Neural cell (in vitro differentiated cells): ENCODE data around the gene HBD. TPM values are rescaled to one million over a fixed set of nuclear protein-coding genes. Genes with fewer than 3 reads are reported as not detected.
"Not testable (repeated sequence)": the region's sequence is repeated elsewhere in the genome, so short reads cannot be mapped to it uniquely, and the experiment has no call there.

Source experiments
- H2AFZ ChIP-seq: fragments of 200-600, 300-800 bp; sonication (generic), shearing (Covaris generic); 2 replicates; pipeline ENCODE4 v1.6.0; 2014; ENCODE audit warnings: low read depth, mild to moderate bottlenecking, antibody characterized with exemption, low read length, moderate library complexity
- H3F3A ChIP-seq: fragments of 200-600 bp; shearing (Covaris generic); 2 replicates; pipeline ENCODE4 v1.6.1; 2016; ENCODE audit warnings: mild to moderate bottlenecking, moderate library complexity, mixed read lengths, antibody characterized with exemption, low read length; ENCODE audit not compliant: insufficient read depth, poor library complexity, severe bottlenecking
- H3K27ac ChIP-seq: fragments of 200-600, 300-800 bp; sonication (generic), shearing (Covaris generic); 2 replicates; pipeline ENCODE4 v1.5.1; 2014; ENCODE audit warnings: mild to moderate bottlenecking, low read length, moderate library complexity
- H3K27me3 ChIP-seq: fragments of 300-800, 200-600 bp; sonication (generic), shearing (Covaris generic); 2 replicates; pipeline ENCODE4 v1.6.0; 2014; ENCODE audit warnings: mild to moderate bottlenecking, low read depth, low read length, moderate library complexity; ENCODE audit not compliant: insufficient read depth
- H3K36me3 ChIP-seq: fragments of 300-800, 200-600 bp; sonication (generic), shearing (Covaris generic); 2 replicates; pipeline ENCODE4 v1.5.1; 2014; ENCODE audit warnings: mild to moderate bottlenecking, antibody characterized with exemption, low read length, moderate library complexity; ENCODE audit not compliant: insufficient read depth
- H3K4me2 ChIP-seq: fragments of 300-800, 200-600 bp; sonication (generic), shearing (Covaris generic); 2 replicates; pipeline ENCODE4 v1.6.0; 2014; ENCODE audit warnings: mild to moderate bottlenecking, low read length
- H3K4me3 ChIP-seq: fragments of 300-800, 200-600 bp; sonication (generic), shearing (Covaris generic); 2 replicates; pipeline ENCODE4 v1.5.1; 2014; ENCODE audit warnings: mild to moderate bottlenecking, low read length, moderate library complexity
- H3K79me2 ChIP-seq: fragments of 200-600 bp; shearing (Covaris generic); replicated peaks from 2 replicates; pipeline ENCODE4 v1.6.0; 2014; ENCODE audit warnings: mild to moderate bottlenecking, low read length, moderate library complexity; ENCODE audit not compliant: insufficient read depth
- H3K9ac ChIP-seq: fragments of 300-800, 200-600 bp; sonication (generic), shearing (Covaris generic); 2 replicates; pipeline ENCODE4 v1.6.1; 2016; ENCODE audit warnings: mild to moderate bottlenecking, low read length, mixed read lengths
- H3K9me2 ChIP-seq: fragments of 200-600 bp; shearing (Covaris generic); 2 replicates; pipeline ENCODE4 v1.6.1; 2016; ENCODE audit warnings: mild to moderate bottlenecking, low read length, mixed read lengths; ENCODE audit not compliant: insufficient read depth
- H3K9me3 ChIP-seq: fragments of 200-600, 300-800 bp; sonication (generic), shearing (Covaris generic); 2 replicates; pipeline ENCODE4 v1.6.1; 2016; ENCODE audit warnings: mild to moderate bottlenecking, mixed run types, low read length, moderate library complexity, mixed read lengths
- H4K20me1 ChIP-seq: fragments of 200-600 bp; shearing (Covaris generic); 2 replicates; pipeline ENCODE4 v1.6.1; 2016; ENCODE audit warnings: mild to moderate bottlenecking, mixed run types; ENCODE audit not compliant: insufficient read depth
- CTCF ChIP-seq: fragments of 450-650 bp; IDR thresholded peaks from 2 replicates; pipeline ENCODE4 v1.5.1; 2014; ENCODE audit warnings: antibody characterized with exemption, mild to moderate bottlenecking, moderate library complexity; ENCODE audit not compliant: poor library complexity, severe bottlenecking
- EP300 ChIP-seq: fragments of 450-650 bp; conservative IDR thresholded peaks from 2 replicates; pipeline ENCODE4 v1.6.1; 2014; ENCODE audit warnings: antibody characterized with exemption, mild to moderate bottlenecking, moderate library complexity; ENCODE audit not compliant: poor library complexity, severe bottlenecking
- EZH2 ChIP-seq: fragments of 200-600, 300-800 bp; shearing (Covaris generic), sonication (generic); IDR thresholded peaks from 2 replicates; pipeline ENCODE4 v1.6.1; 2014; ENCODE audit warnings: antibody characterized with exemption, low read length, borderline replicate concordance, mild to moderate bottlenecking; ENCODE audit not compliant: insufficient read depth, poor library complexity, severe bottlenecking
- MXI1 ChIP-seq: fragments of 450-650 bp; conservative IDR thresholded peaks from 2 replicates; pipeline ENCODE4 v1.6.1; 2014; ENCODE audit warnings: antibody characterized with exemption, mild to moderate bottlenecking; ENCODE audit not compliant: poor library complexity, severe bottlenecking
- POLR2AphosphoS5 ChIP-seq: IDR thresholded peaks from 2 replicates; pipeline ENCODE4 v1.6.1; 2012
- RAD21 ChIP-seq: fragments of 450-650 bp; conservative IDR thresholded peaks from 2 replicates; pipeline ENCODE4 v1.6.1; 2014; ENCODE audit warnings: antibody characterized with exemption, mild to moderate bottlenecking, moderate library complexity
- REST ChIP-seq: IDR thresholded peaks from 2 replicates; pipeline ENCODE4 v1.6.1; 2012; ENCODE audit warnings: borderline replicate concordance
- SMC3 ChIP-seq: fragments of 450-650 bp; conservative IDR thresholded peaks from 2 replicates; pipeline ENCODE4 v1.6.1; 2014; ENCODE audit warnings: antibody characterized with exemption, mild to moderate bottlenecking, moderate library complexity; ENCODE audit not compliant: poor library complexity
- TAF1 ChIP-seq: IDR thresholded peaks from 2 replicates; pipeline ENCODE4 v1.6.1; 2012; ENCODE audit warnings: low read depth
- polyA plus RNA-seq: library from polyadenylated mRNA; depleted of rRNA; stranded (reverse); fragments of >200 nt; gene quantifications from 2 replicates; pipeline ENCODE4 v1.2.3, GENCODE V29; 2014

HBD gene
- polyA plus RNA-seq, 1 donor from 2014 or later, result not detected

GRCh38 chr11:5257296-5257695 is 23.0 kb upstream of the HBD start:
- no peaks in the 10 kb centered on the region for H3K36me3 ChIP-seq
- H3K27ac ChIP-seq, result no peak overlapping the region
- H3K79me2 ChIP-seq, result no peaks in the 10 kb centered on the region
- H3K4me3 ChIP-seq, result no peak overlapping the region
- no peak overlapping the region for H3K4me2 ChIP-seq
- no peaks in the 10 kb centered on the region for H3K9me2 ChIP-seq
- H3F3A ChIP-seq, result no peaks in the 10 kb centered on the region
- H3K27me3 ChIP-seq, result no peaks in the 10 kb centered on the region
- H4K20me1 ChIP-seq, result no peaks in the 10 kb centered on the region
- no peak overlapping the region for H3K9ac ChIP-seq
- H3K9me3 ChIP-seq, result no peaks in the 10 kb centered on the region
- no peak overlapping the region for H2AFZ ChIP-seq
- no peak for TF ChIP-seq EZH2

- not testable (repeated sequence) for H4K20me1 ChIP-seq, H3F3A ChIP-seq, H3K27ac ChIP-seq, H3K27me3 ChIP-seq, H3K9ac ChIP-seq, H2AFZ ChIP-seq, H3K9me2 ChIP-seq, H3K4me3 ChIP-seq, H3K36me3 ChIP-seq, H3K4me2 ChIP-seq, H3K9me3 ChIP-seq, H3K79me2 ChIP-seq
Measured at GRCh38 chr11:5254646-5255413, 20.5 kb upstream of the HBD start, which contains the start of gene HBG2. TSS of gene HBG2 (minus strand) at chr11:5254781. CDS start at chr11:5254728, 53 bp downstream.

- H3K27ac ChIP-seq, H3F3A ChIP-seq, H3K36me3 ChIP-seq, H2AFZ ChIP-seq, H3K9ac ChIP-seq, H3K4me3 ChIP-seq, H3K9me3 ChIP-seq, H3K9me2 ChIP-seq, H3K79me2 ChIP-seq, H3K4me2 ChIP-seq, H3K27me3 ChIP-seq, H4K20me1 ChIP-seq: not testable (repeated sequence)
Measured at GRCh38 chr11:5254023-5254422, 19.7 kb upstream of the HBD start.

GRCh38 chr11:5253440-5253839 is 19.2 kb upstream of the HBD start:
- not testable (repeated sequence) for H3K27ac ChIP-seq, H3K4me2 ChIP-seq, H3K9me2 ChIP-seq, H3K79me2 ChIP-seq, H4K20me1 ChIP-seq, H3K9ac ChIP-seq, H3K27me3 ChIP-seq, H3K9me3 ChIP-seq, H3K4me3 ChIP-seq, H3F3A ChIP-seq, H3K36me3 ChIP-seq, H2AFZ ChIP-seq

- H2AFZ ChIP-seq, result no peak overlapping the region
- no peak overlapping the region for H3K27ac ChIP-seq
- H3K4me3 ChIP-seq, result no peak overlapping the region
- H4K20me1 ChIP-seq, result no peaks in the 10 kb centered on the region
- no peaks in the 10 kb centered on the region for H3F3A ChIP-seq
- TF ChIP-seq RAD21 (no peak), MXI1 (no peak), TAF1 (no peak), SMC3 (no peak), CTCF (no peak), POLR2AphosphoS5 (no peak), REST (no peak), EZH2 (no peak), EP300 (no peak)
- H3K9ac ChIP-seq, result no peak overlapping the region
- no peak overlapping the region for H3K4me2 ChIP-seq
- H3K9me3 ChIP-seq, result no peaks in the 10 kb centered on the region
- no peaks in the 10 kb centered on the region for H3K27me3 ChIP-seq
- no peaks in the 10 kb centered on the region for H3K79me2 ChIP-seq
- H3K9me2 ChIP-seq, result no peaks in the 10 kb centered on the region
- H3K36me3 ChIP-seq, result no peaks in the 10 kb centered on the region
Measured at GRCh38 chr11:5252919-5253265, 18.6 kb upstream of the HBD start.
